RWPE2 (cell line): ENCODE data around the gene TTLL9.

Experiments
- ATAC-seq: fragments of 200-7000 bp; cut with Tn5 transposase; 3 replicates; pipeline ENCODE4 v1.9.1; 2021; ENCODE audit warnings: low read depth
- DNase-seq: peaks from one replicate; pipeline ENCODE4 v3.0.0-alpha.2; 2020; ENCODE audit warnings: low spot score
- H3K27ac ChIP-seq: fragments of 450-650 bp; 2 replicates; pipeline ENCODE4 v1.5.1; 2017; ENCODE audit warnings: mild to moderate bottlenecking; ENCODE audit not compliant: poor library complexity, severe bottlenecking
- H3K27me3 ChIP-seq: fragments of 250-450 bp; sonication (Bioruptor Pico); 2 replicates; pipeline ENCODE4 v1.5.1; 2021; ENCODE audit warnings: mild to moderate bottlenecking, moderate library complexity; ENCODE audit not compliant: insufficient read depth, poor library complexity, severe bottlenecking
- H3K36me3 ChIP-seq: fragments of 250-450 bp; sonication (Bioruptor Pico); 2 replicates; pipeline ENCODE4 v1.5.1; 2020; ENCODE audit warnings: low read depth, mild to moderate bottlenecking, moderate library complexity
- H3K4me1 ChIP-seq: fragments of 250-450 bp; sonication (Bioruptor Pico); 2 replicates; pipeline ENCODE4 v1.5.1; 2021; ENCODE audit warnings: mild to moderate bottlenecking, moderate library complexity; ENCODE audit not compliant: insufficient read depth, poor library complexity, severe bottlenecking
- H3K4me3 ChIP-seq: fragments of 250-450 bp; sonication (Bioruptor Pico); 2 replicates; pipeline ENCODE4 v1.5.1; 2021; ENCODE audit warnings: mild to moderate bottlenecking, moderate library complexity; ENCODE audit not compliant: severe bottlenecking
- H3K9me3 ChIP-seq: fragments of 250-450 bp; sonication (Bioruptor Pico); 2 replicates; pipeline ENCODE4 v1.5.1; 2021; ENCODE audit warnings: mild to moderate bottlenecking, moderate library complexity; ENCODE audit not compliant: severe bottlenecking
- TF ChIP-seq, protein P1 (sequence below): fragments of 450-650 bp; IDR thresholded peaks from one replicate; pipeline ENCODE4 v1.5.1; 2017; ENCODE audit warnings: mild to moderate bottlenecking, moderate library complexity; ENCODE audit not compliant: poor library complexity, severe bottlenecking

Gene TTLL9

DNA sequence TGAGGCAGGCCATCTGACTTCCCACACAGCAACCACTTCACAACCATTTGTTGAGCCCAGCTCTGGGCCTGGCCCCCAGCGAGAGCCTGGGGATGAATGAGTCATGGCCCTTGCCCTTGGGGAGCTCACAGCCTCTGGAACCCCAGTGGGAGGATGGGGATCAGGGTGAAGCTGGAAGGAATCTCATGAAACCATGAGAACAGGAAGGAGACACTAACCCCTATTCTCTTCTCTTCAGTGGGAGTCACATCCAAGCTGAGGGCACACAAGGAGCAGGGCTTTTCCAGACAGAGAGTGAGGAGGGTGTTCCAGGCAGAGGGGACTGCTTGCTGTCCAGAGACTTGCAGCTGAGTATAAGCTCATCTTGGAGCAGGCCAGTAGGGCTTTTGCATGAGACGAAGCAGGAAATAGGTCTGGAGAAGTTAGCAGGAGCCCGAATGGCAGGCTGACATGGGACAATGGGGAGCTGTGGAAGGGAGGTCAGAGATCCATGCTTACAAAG, 32.5 kb upstream of the TTLL9 start:
- peaks cover 43% of the 10 kb centered on the region for H3K4me1 ChIP-seq
- peak; percentile 82 for DNase-seq
- no peak overlapping the region for H3K4me3 ChIP-seq
- no peaks in the 10 kb centered on the region for H3K36me3 ChIP-seq
- H3K27me3 ChIP-seq = no peaks in the 10 kb centered on the region
- peak; percentile 2; the same call in 2 of the 3 replicates for ATAC-seq
- peak overlapping the region; percentile 9 for H3K27ac ChIP-seq
- H3K9me3 ChIP-seq = no peaks in the 10 kb centered on the region
- TF ChIP-seq, protein P1, sequence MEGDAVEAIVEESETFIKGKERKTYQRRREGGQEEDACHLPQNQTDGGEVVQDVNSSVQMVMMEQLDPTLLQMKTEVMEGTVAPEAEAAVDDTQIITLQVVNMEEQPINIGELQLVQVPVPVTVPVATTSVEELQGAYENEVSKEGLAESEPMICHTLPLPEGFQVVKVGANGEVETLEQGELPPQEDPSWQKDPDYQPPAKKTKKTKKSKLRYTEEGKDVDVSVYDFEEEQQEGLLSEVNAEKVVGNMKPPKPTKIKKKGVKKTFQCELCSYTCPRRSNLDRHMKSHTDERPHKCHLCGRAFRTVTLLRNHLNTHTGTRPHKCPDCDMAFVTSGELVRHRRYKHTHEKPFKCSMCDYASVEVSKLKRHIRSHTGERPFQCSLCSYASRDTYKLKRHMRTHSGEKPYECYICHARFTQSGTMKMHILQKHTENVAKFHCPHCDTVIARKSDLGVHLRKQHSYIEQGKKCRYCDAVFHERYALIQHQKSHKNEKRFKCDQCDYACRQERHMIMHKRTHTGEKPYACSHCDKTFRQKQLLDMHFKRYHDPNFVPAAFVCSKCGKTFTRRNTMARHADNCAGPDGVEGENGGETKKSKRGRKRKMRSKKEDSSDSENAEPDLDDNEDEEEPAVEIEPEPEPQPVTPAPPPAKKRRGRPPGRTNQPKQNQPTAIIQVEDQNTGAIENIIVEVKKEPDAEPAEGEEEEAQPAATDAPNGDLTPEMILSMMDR = no peak

DNA sequence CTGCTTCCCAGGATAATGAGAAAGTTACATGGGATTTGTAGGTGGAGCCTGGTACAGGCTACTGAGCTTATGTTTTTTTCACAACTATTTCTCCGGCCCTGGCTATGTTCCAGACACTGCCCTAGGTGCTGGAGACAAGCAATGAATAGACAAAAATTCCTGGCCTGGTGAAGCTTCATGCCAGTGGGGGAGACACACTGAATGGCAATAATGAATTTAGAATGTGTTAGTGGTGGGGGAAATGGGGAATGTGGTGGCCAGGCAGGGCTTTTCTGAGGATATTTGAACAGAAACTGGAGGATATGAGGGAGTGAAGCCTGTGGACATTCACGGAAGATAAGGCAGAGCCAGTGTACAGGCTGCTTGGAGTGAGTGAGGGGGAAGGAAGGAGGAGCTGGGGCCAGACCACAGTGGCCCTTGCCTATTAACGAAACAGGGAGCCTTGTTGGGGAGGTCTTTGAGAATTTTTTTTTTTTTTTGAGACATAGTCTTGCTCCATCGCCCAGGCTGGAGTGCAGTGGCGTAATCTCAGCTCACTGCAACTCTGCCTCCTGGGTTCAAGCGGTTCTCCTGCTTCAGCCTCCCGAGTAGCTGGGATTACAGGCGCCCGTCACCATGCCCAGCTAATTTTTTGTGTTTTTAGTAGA, 31.7 kb upstream of the TTLL9 start:
- H3K4me1 ChIP-seq = peaks cover 43% of the 10 kb centered on the region
- ATAC-seq = no peak
- H3K36me3 ChIP-seq = no peaks in the 10 kb centered on the region
- no peaks in the 10 kb centered on the region for H3K9me3 ChIP-seq
- DNase-seq = no peak
- H3K27me3 ChIP-seq = no peaks in the 10 kb centered on the region
- peak overlapping the region; percentile 9 for H3K27ac ChIP-seq
- TF ChIP-seq, protein P1 = no peak
- H3K4me3 ChIP-seq = no peak overlapping the region

DNA sequence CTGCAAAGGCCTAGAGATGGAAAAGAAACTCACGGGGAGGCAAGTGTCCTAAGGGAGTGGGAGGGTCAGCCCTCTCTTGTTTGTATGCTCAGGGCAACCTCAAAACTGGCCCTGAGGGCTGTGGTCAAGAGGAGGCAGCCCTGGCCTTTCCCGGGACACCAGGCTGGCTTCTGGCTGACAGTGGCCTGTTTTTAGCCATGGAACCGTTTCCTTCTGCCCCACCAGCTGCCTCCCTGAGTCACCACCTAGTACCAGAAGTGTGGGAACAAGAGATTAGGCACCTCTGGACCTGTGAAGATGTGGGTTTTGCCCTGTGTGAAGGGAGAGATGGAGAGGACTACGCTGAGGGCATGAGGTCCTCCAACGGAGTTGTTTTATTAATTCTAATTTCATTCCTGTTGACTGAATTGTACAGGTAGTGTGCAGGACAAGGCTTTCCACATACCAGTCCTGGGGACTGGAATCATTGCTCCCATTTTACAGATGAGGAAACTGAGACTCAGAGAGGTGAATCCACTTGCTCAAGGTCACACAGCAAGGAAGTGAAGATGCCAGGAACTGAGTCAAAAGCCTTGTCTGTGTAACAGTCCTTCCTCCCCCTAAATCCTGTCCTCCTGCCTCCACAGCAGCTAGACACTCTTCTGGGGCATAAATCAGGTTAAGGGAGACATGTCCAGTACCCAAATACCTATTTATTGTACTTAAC, 30.5 kb upstream of the TTLL9 start:
- ATAC-seq (no peak), DNase-seq (no peak)
- H3K4me3 ChIP-seq = no peak overlapping the region
- peaks cover 43% of the 10 kb centered on the region for H3K4me1 ChIP-seq
- no peaks in the 10 kb centered on the region for H3K9me3 ChIP-seq
- H3K27ac ChIP-seq = no peak overlapping the region
- H3K27me3 ChIP-seq = no peaks in the 10 kb centered on the region
- no peaks in the 10 kb centered on the region for H3K36me3 ChIP-seq
- TF ChIP-seq, protein P1 = no peak

DNA sequence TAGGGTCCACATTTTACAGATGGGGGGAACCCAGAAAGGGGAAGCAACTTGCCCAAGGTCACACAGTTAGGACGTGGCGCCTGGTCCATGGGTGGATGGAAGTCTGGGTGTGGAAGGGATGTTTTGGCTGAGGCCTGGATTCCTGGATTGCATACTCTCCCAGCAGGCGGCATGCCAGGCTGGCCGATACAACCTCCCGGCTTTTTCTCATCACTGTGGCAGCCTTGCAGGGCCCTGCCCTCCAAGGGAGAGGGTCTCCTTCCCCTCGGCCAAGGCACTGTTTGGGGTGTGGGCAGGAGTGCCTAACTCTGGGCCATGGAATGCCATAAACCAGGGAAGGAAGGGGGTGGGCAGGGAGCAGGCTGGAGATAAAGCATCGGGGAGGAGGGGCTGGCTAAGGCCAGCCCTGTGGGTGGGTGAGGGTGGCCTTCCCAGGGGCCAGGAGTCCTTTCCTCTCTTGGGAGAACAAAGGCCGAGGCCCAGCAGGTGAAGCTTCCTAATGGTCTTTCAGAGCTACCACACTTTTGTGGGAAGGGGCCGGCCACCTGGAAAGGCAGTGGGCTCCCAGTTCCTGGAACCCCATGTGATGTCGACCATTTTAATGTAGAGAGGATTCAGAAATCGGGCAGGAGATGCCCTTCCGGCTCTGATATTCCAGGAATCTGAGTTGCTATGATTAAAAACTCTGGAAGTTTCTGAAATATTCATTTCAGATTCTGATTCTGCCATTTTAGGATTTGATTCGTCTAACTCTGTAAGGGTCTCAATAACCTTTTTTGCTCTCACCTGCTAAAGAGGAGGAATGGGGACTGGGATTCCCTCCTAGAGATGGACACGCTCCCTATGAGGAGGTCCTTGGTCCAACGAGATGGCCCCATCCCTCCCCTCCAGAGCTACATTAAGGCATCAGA, 29.3 kb upstream of the TTLL9 start:
- Histone ChIP-seq H3K27ac (peak overlapping the region; percentile 36), H3K9me3 (no peaks in the 10 kb centered on the region), H3K4me1 (peaks cover 39% of the 10 kb centered on the region), H3K36me3 (no peaks in the 10 kb centered on the region), H3K4me3 (no peak overlapping the region), H3K27me3 (no peaks in the 10 kb centered on the region)
- ATAC-seq = no peak
- TF ChIP-seq, protein P1 = no peak
- DNase-seq = peak; percentile 81
